ENCODE results near the gene ABCG4. TPM values are rescaled to one million over a fixed set of nuclear protein-coding genes. Genes with fewer than 3 reads are reported as not detected.
"Not testable (repeated sequence)": the region's sequence is repeated elsewhere in the genome, so short reads cannot be mapped to it uniquely, and the experiment has no call there.

Gene ABCG4
- total and polyA plus RNA-seq, 2 experiments from 2014 or later: 2.4 to 3.2 TPM

- Histone ChIP-seq H3K9me3 (ENCODE audit: low read depth) (no peaks in the 10 kb centered on the region), H3K27ac (no peak overlapping the region), H3K4me3 (no peak overlapping the region), H3K27me3 (no peaks in the 10 kb centered on the region), H3K36me3 (peaks cover 9% of the 10 kb centered on the region), H3K4me1 (ENCODE audit: low read depth) (peaks cover 4% of the 10 kb centered on the region)
- TF ChIP-seq CTCF (IDR thresholded peaks at IDR 0.05; ENCODE audit: low read depth, low read length): no peak
- no peak for DNase-seq (ENCODE audit: low read depth in 1 of 2, low spot score in 1 of 2)
Observed at GRCh38 chr11:119125821-119126220, 23.0 kb upstream of the ABCG4 start.

GRCh38 chr11:119126675-119127268 is 22.1 kb upstream of the ABCG4 start:
- no peaks in the 10 kb centered on the region for H3K9me3 ChIP-seq (ENCODE audit: low read depth)
- H3K36me3 ChIP-seq: peaks cover 18% of the 10 kb centered on the region
- no peak for DNase-seq (ENCODE audit: low read depth in 1 of 2, low spot score in 1 of 2)
- no peaks in the 10 kb centered on the region for H3K27me3 ChIP-seq
- TF ChIP-seq CTCF (IDR thresholded peaks at IDR 0.05; ENCODE audit: low read depth, low read length): no peak
- peaks cover 3% of the 10 kb centered on the region for H3K4me1 ChIP-seq (ENCODE audit: low read depth)
- H3K27ac ChIP-seq: peak overlapping the region; percentile 55
- H3K4me3 ChIP-seq: no peak overlapping the region

- no peak for TF ChIP-seq CTCF (IDR thresholded peaks at IDR 0.05; ENCODE audit: low read depth, low read length)
Observed at GRCh38 chr11:119130662-119131061, 18.2 kb upstream of the ABCG4 start.

GRCh38 chr11:119134389-119134978 is 14.4 kb upstream of the ABCG4 start:
- Histone ChIP-seq H3K36me3 (peaks cover 36% of the 10 kb centered on the region), H3K27me3 (no peaks in the 10 kb centered on the region), H3K4me3 (no peak overlapping the region), H3K27ac (no peak overlapping the region), H3K4me1 (ENCODE audit: low read depth) (no peaks in the 10 kb centered on the region), H3K9me3 (ENCODE audit: low read depth) (no peaks in the 10 kb centered on the region)
- peak; percentile 51 for TF ChIP-seq CTCF (IDR thresholded peaks at IDR 0.05; ENCODE audit: low read depth, low read length)
- DNase-seq (ENCODE audit: low read depth in 1 of 2, low spot score in 1 of 2): no peak

More at GRCh38 chr11:119130662-119131061, 18.2 kb upstream of the ABCG4 start:
- Histone ChIP-seq H3K27me3 (no peaks in the 10 kb centered on the region), H3K4me3 (no peak overlapping the region), H3K9me3 (ENCODE audit: low read depth) (no peaks in the 10 kb centered on the region), H3K36me3 (peaks cover 38% of the 10 kb centered on the region), H3K4me1 (ENCODE audit: low read depth) (no peaks in the 10 kb centered on the region), H3K27ac (no peak overlapping the region)
- DNase-seq (ENCODE audit: low read depth in 1 of 2, low spot score in 1 of 2): peak in 1 of 2 donors; percentile 81

- H3K4me3 ChIP-seq: not testable (repeated sequence)
Observed at GRCh38 chr11:119139276-119139675, 9.6 kb upstream of the ABCG4 start.

GRCh38 chr11:119144825-119145486 is 3.9 kb upstream of the ABCG4 start:
- Histone ChIP-seq H3K36me3 (no peaks in the 10 kb centered on the region), H3K4me1 (ENCODE audit: low read depth) (no peaks in the 10 kb centered on the region), H3K9me3 (ENCODE audit: low read depth) (no peaks in the 10 kb centered on the region), H3K27me3 (peaks cover 32% of the 10 kb centered on the region), H3K27ac (no peak overlapping the region), H3K4me3 (no peak overlapping the region)
- DNase-seq (ENCODE audit: low read depth in 1 of 2, low spot score in 1 of 2): peak; percentile 79 to 80
- TF ChIP-seq CTCF (IDR thresholded peaks at IDR 0.05; ENCODE audit: low read depth, low read length): peak; percentile 67

More at GRCh38 chr11:119139276-119139675, 9.6 kb upstream of the ABCG4 start:
- H3K9me3 ChIP-seq (ENCODE audit: low read depth); DNase-seq (ENCODE audit: low read depth in 1 of 2, low spot score in 1 of 2); H3K27me3 ChIP-seq; H3K27ac ChIP-seq; H3K4me1 ChIP-seq (ENCODE audit: low read depth); H3K36me3 ChIP-seq: not testable (repeated sequence)
